ENCODE results near the gene CSH2.
"Not testable (repeated sequence)": the region's sequence is repeated elsewhere in the genome, so short reads cannot be mapped to it uniquely, and the experiment has no call there.

CSH2 gene

GRCh38 chr17:63859257-63859656 is 14.2 kb downstream of the CSH2 start:
- no peak overlapping the region for H3K27ac ChIP-seq (replicated peaks)
- no peaks in the 10 kb centered on the region for H3K27me3 ChIP-seq (ENCODE audit: insufficient read depth, poor library complexity, severe bottlenecking)
- no peak overlapping the region for H3K4me3 ChIP-seq (replicated peaks; ENCODE audit: insufficient read depth, low read length)
- DNase-seq (ENCODE audit: low read depth in 1 of 2, low spot score in 1 of 2) = no peak
- no peak for TF ChIP-seq GABPA (IDR thresholded peaks at IDR 0.05; ENCODE audit: low read depth)
- TF ChIP-seq REST (IDR thresholded peaks at IDR 0.05; ENCODE audit: insufficient replicate concordance, low read depth) = no peak
- TF ChIP-seq SPI1 (IDR thresholded peaks at IDR 0.05; ENCODE audit: borderline replicate concordance, low read depth) = no peak

- DNase-seq (ENCODE audit: low read depth in 1 of 2, low spot score in 1 of 2); H3K27me3 ChIP-seq (ENCODE audit: insufficient read depth, poor library complexity, severe bottlenecking); H3K27ac ChIP-seq (replicated peaks); H3K4me3 ChIP-seq (replicated peaks; ENCODE audit: insufficient read depth, low read length): not testable (repeated sequence)
These were observed 17.1 kb downstream of the CSH2 start for GRCh38 chr17:63856425-63856824.

GRCh38 chr17:63855185-63855584 is 18.3 kb downstream of the CSH2 start:
- H3K27ac ChIP-seq (replicated peaks) = no peak overlapping the region
- no peak for TF ChIP-seq CTCF (IDR thresholded peaks at IDR 0.05; ENCODE audit: insufficient read depth, low read length)
- TF ChIP-seq SPI1 (IDR thresholded peaks at IDR 0.05; ENCODE audit: borderline replicate concordance, low read depth) = no peak
- TF ChIP-seq POLR2AphosphoS5 (IDR thresholded peaks at IDR 0.05; ENCODE audit: low read depth) = no peak
- TF ChIP-seq GABPA (IDR thresholded peaks at IDR 0.05; ENCODE audit: low read depth) = no peak
- TF ChIP-seq REST (IDR thresholded peaks at IDR 0.05; ENCODE audit: insufficient replicate concordance, low read depth) = no peak
- DNase-seq (ENCODE audit: low read depth in 1 of 2, low spot score in 1 of 2) = no peak
- H3K4me3 ChIP-seq (replicated peaks; ENCODE audit: insufficient read depth, low read length) = no peak overlapping the region
- H3K27me3 ChIP-seq (ENCODE audit: insufficient read depth, poor library complexity, severe bottlenecking) = no peaks in the 10 kb centered on the region

- TF ChIP-seq GABPA (IDR thresholded peaks at IDR 0.05; ENCODE audit: low read depth) (no peak), REST (IDR thresholded peaks at IDR 0.05; ENCODE audit: insufficient replicate concordance, low read depth) (no peak), CTCF (IDR thresholded peaks at IDR 0.05; ENCODE audit: insufficient read depth, low read length) (no peak), SPI1 (IDR thresholded peaks at IDR 0.05; ENCODE audit: borderline replicate concordance, low read depth) (no peak), POLR2AphosphoS5 (IDR thresholded peaks at IDR 0.05; ENCODE audit: low read depth) (no peak)
- no peak overlapping the region for H3K27ac ChIP-seq (replicated peaks)
- H3K27me3 ChIP-seq (ENCODE audit: insufficient read depth, poor library complexity, severe bottlenecking) = no peaks in the 10 kb centered on the region
These were observed 18.8 kb downstream of the CSH2 start for GRCh38 chr17:63854709-63855108.

More at GRCh38 chr17:63854709-63855108, 18.8 kb downstream of the CSH2 start:
- no peak overlapping the region for H3K4me3 ChIP-seq (replicated peaks; ENCODE audit: insufficient read depth, low read length)
- DNase-seq (ENCODE audit: low read depth in 1 of 2, low spot score in 1 of 2) = no peak

Measured in HL-60 (cell line).